Peyer's patch (tissue), 4 donors: ENCODE results near the gene FILIP1.

ENCODE experiments used
- POLR2A ChIP-seq, 2 donors: fragments of 450-650 bp; IDR thresholded peaks; one replicate each; pipeline ENCODE4 v1.5.1; 2017; ENCODE audit warnings: antibody characterized with exemption in 2 of 2, mild to moderate bottlenecking in 2 of 2, moderate library complexity in 2 of 2
- TF ChIP-seq, protein P1 (sequence below), 6 experiments: fragments of 450-650 bp in 4 of 6; fragments of 200-600 bp in 2 of 6; sonication (generic) in 1 of 6; IDR thresholded peaks; one replicate each; pipeline ENCODE4 v1.5.1; 2017 to 2019; ENCODE audit warnings: antibody characterized with exemption in 6 of 6, mild to moderate bottlenecking in 3 of 6, moderate library complexity in 1 of 6

DNA sequence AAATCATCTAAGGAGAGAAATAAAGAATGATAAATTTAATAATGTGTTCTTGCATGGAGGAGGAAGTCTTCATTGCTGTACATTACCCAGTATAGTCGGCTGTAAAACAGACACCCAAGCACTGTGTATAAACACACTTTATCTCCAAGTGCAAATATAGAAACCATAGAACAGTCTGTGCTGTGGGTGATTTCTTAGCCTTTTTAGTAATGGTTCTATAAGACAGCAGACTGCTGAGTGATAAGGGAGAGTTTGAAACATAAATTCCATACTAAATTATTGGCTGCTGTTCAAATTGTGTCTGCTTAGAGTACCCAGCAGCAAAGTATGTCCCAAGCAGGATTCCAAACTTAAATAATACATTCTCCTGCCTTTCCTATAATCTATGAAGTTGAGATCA lies 4.6 kb downstream of the FILIP1 start:
- TF ChIP-seq POLR2A (IDR thresholded peaks at IDR 0.05) = no peak
- TF ChIP-seq, protein P1, sequence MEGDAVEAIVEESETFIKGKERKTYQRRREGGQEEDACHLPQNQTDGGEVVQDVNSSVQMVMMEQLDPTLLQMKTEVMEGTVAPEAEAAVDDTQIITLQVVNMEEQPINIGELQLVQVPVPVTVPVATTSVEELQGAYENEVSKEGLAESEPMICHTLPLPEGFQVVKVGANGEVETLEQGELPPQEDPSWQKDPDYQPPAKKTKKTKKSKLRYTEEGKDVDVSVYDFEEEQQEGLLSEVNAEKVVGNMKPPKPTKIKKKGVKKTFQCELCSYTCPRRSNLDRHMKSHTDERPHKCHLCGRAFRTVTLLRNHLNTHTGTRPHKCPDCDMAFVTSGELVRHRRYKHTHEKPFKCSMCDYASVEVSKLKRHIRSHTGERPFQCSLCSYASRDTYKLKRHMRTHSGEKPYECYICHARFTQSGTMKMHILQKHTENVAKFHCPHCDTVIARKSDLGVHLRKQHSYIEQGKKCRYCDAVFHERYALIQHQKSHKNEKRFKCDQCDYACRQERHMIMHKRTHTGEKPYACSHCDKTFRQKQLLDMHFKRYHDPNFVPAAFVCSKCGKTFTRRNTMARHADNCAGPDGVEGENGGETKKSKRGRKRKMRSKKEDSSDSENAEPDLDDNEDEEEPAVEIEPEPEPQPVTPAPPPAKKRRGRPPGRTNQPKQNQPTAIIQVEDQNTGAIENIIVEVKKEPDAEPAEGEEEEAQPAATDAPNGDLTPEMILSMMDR (IDR thresholded peaks at IDR 0.05) = no peak
